K562 (cell line): ENCODE measurements around the gene NTRK2. TPM values are rescaled to one million over a fixed set of nuclear protein-coding genes. Genes with fewer than 3 reads are reported as not detected.

ENCODE experiments used
- ATAC-seq: fragments of 200-7000 bp; cut with Tn5 transposase; 3 replicates; pipeline ENCODE4 v1.9.1; 2020; ENCODE audit warnings: moderate library complexity
- BruUV-seq: library from RNA; stranded (reverse); fragments of 400-500 nt; replicated peaks from 2 replicates; lab custom pipeline; 2021; lab: Mats Ljungman, UMichigan
- CTCF ChIA-PET: fragments of 300-600 bp; formaldehyde crosslinking; extraction: SDS; loops from one replicate; lab custom pipeline; 2021; ENCODE audit warnings: low intra/inter-chr PET ratio; lab: Yijun Ruan, JAX
- POLR2A ChIA-PET: fragments of 300-600, 350-650 bp; sonication (Branson Sonifier 250); formaldehyde crosslinking; extraction: SDS; loops from one replicate; lab custom pipeline; 2021; ENCODE audit warnings: antibody characterized with exemption, inconsistent platforms; lab: Yijun Ruan, JAX
- DNase-seq, 4 experiments: peaks; one replicate each; pipeline versions ENCODE4 v3.0.0 to v3.0.0-alpha.2; 2011 to 2018; ENCODE audit warnings: low spot score in 3 of 4, mixed read lengths in 3 of 4; ENCODE audit errors: extremely low read depth in 1 of 4
- FAIRE-seq: peaks from 2 replicates; lab custom pipeline; 2011; peaks lifted over from hg19 to GRCh38; lab: Jason Lieb, UNC
- H2AFZ ChIP-seq: 2 replicates; pipeline ENCODE4 v1.6.0; 2011; ENCODE audit warnings: low read depth, low read length, control low read depth, inconsistent platforms
- H3K27ac ChIP-seq: fragments of 200-600 bp; 3 replicates; pipeline ENCODE4 v1.8.0; 2011; ENCODE audit warnings: low read depth, mild to moderate bottlenecking, control low read depth, inconsistent platforms, low read length, moderate library complexity, mixed read lengths; ENCODE audit errors: extremely low read depth
- H3K27me3 ChIP-seq, 2 experiments: fragments of 300-600 bp in 1 of 2; 2 replicates in 1 of 2; 3 replicates in 1 of 2; pipeline versions ENCODE4 v1.6.0 to v1.8.0; 2011; ENCODE audit warnings: inconsistent platforms in 2 of 2, low read length in 2 of 2, mild to moderate bottlenecking in 1 of 2, mixed read lengths in 1 of 2, moderate library complexity in 1 of 2; ENCODE audit not compliant: control insufficient read depth in 2 of 2, insufficient read depth in 2 of 2
- H3K36me3 ChIP-seq: fragments of 300-600 bp; 3 replicates; pipeline ENCODE4 v1.8.0; 2011; ENCODE audit warnings: mild to moderate bottlenecking, low read length, inconsistent platforms; ENCODE audit not compliant: control insufficient read depth, insufficient read depth
- H3K4me1 ChIP-seq, 2 experiments: fragments of 200-600 bp in 1 of 2; replicated peaks in 1 of 2; 2 replicates in 1 of 2; 3 replicates in 1 of 2; pipeline versions ENCODE4 v1.5.1 to v1.8.0; 2011; ENCODE audit warnings: inconsistent platforms in 2 of 2, low read length in 2 of 2, mild to moderate bottlenecking in 1 of 2, mixed read lengths in 1 of 2, moderate library complexity in 1 of 2; ENCODE audit not compliant: control insufficient read depth in 2 of 2, insufficient read depth in 2 of 2
- H3K4me2 ChIP-seq: 2 replicates; pipeline ENCODE4 v1.6.1; 2011; ENCODE audit warnings: low read length, control low read depth, inconsistent platforms, mixed read lengths; ENCODE audit not compliant: insufficient read depth
- H3K4me3 ChIP-seq: fragments of 200-600 bp; sonication (generic), shearing (Covaris generic); 2 replicates; pipeline ENCODE4 v1.5.1; 2016; ENCODE audit warnings: control low read depth, inconsistent platforms
- H3K79me2 ChIP-seq: fragments of 200-600 bp; 3 replicates; pipeline ENCODE4 v1.8.0; 2011; ENCODE audit warnings: low read length, inconsistent platforms; ENCODE audit not compliant: control insufficient read depth, insufficient read depth
- H3K9ac ChIP-seq, 2 experiments: 2 replicates each; pipeline versions ENCODE4 v1.6.0 to v1.6.1; 2011; ENCODE audit warnings: low read depth in 2 of 2, low read length in 2 of 2, control low read depth in 1 of 2, inconsistent platforms in 1 of 2, mild to moderate bottlenecking in 1 of 2, mixed read lengths in 1 of 2; ENCODE audit not compliant: insufficient read depth in 1 of 2
- H3K9me1 ChIP-seq: one replicate; pipeline ENCODE4 v1.6.0; 2011; ENCODE audit warnings: inconsistent platforms, mild to moderate bottlenecking, low read length, moderate library complexity; ENCODE audit not compliant: control insufficient read depth, insufficient read depth
- H3K9me3 ChIP-seq: replicated peaks from 2 replicates; pipeline ENCODE4 v1.5.1; 2011; ENCODE audit warnings: low read depth, low read length, inconsistent platforms; ENCODE audit not compliant: control insufficient read depth, insufficient read depth
- H4K20me1 ChIP-seq: replicated peaks from 2 replicates; pipeline ENCODE4 v1.6.1; 2011; ENCODE audit warnings: low read length, inconsistent platforms, mixed read lengths; ENCODE audit not compliant: control insufficient read depth, insufficient read depth
- EHMT2 ChIP-seq: fragments of 450-650 bp; IDR thresholded peaks from 2 replicates; pipeline ENCODE4 v1.6.1; 2018; ENCODE audit warnings: antibody characterized with exemption
- EWSR1 ChIP-seq: fragments of 450-650 bp; IDR thresholded peaks from 2 replicates; pipeline ENCODE4 v1.6.1; 2018; ENCODE audit warnings: borderline replicate concordance, mild to moderate bottlenecking, low read depth, moderate library complexity; ENCODE audit not compliant: partially characterized antibody
- JUN ChIP-seq, 2 experiments: sonication (generic) in 1 of 2; formaldehyde crosslinking in 1 of 2; IDR thresholded peaks; 2 replicates each; pipeline versions ENCODE4 v1.6.1 to v1.8.0; 2012 to 2022; ENCODE audit warnings: borderline replicate concordance in 2 of 2, mild to moderate bottlenecking in 2 of 2, improper control_type of control experiment in 1 of 2, low read depth in 1 of 2, low read length in 1 of 2, missing genetic modification reagents in 1 of 2
- LEF1 ChIP-seq: fragments of 450-650 bp; IDR thresholded peaks from 2 replicates; pipeline ENCODE4 v1.6.1; 2016; ENCODE audit warnings: mild to moderate bottlenecking
- NCOR1 ChIP-seq: fragments of 450-650 bp; IDR thresholded peaks from 2 replicates; pipeline ENCODE4 v1.6.1; 2016; ENCODE audit warnings: mild to moderate bottlenecking, moderate library complexity
- NFYB ChIP-seq: IDR thresholded peaks from 2 replicates; pipeline ENCODE4 v1.6.1; 2011; ENCODE audit warnings: mild to moderate bottlenecking, moderate library complexity; ENCODE audit not compliant: insufficient read length; ENCODE audit errors: extremely low read depth
- RUNX1 ChIP-seq: sonication (generic); IDR thresholded peaks from 2 replicates; pipeline ENCODE4 v1.6.1; 2016; ENCODE audit warnings: antibody characterized with exemption, low read depth
- ZNF239 ChIP-seq: fragments of 250-450 bp; sonication (Bioruptor Pico); IDR thresholded peaks from 2 replicates; pipeline ENCODE4 v1.4.0; 2020; ENCODE audit warnings: mild to moderate bottlenecking
- ZNF263 ChIP-seq: sonication (generic); formaldehyde crosslinking; IDR thresholded peaks from 2 replicates; pipeline ENCODE4 v1.8.0; 2022; ENCODE audit warnings: mild to moderate bottlenecking, missing genetic modification reagents, borderline replicate concordance
- ZNF347 ChIP-seq: fragments of 450-650 bp; formaldehyde crosslinking; IDR thresholded peaks from 2 replicates; pipeline ENCODE4 v1.4.0; 2020; ENCODE audit warnings: low read depth, mild to moderate bottlenecking, moderate library complexity
- WGBS: fragments of 100-300 bp; shearing (Covaris generic); methylation state at CpG from one replicate; pipeline ENCODE4 v1.1.6; 2016; ENCODE audit warnings: low coverage, mixed read lengths; ENCODE audit not compliant: insufficient coverage; ENCODE audit errors: missing lambda C conversion rate; 5-methylcytosine and 5-hydroxymethylcytosine counted together
- in situ Hi-C: fragments of 300-500 bp; cut with MboI; formaldehyde crosslinking; loops from 4 replicates; pipeline ENCODE4 v1.15.0; 2018; ENCODE audit warnings: inconsistent platforms, mixed read lengths
- intact Hi-C: fragments of 100-400 bp; cut with micrococcal nuclease; formaldehyde crosslinking; loops from 2 replicates; pipeline ENCODE4 v1.14.2; 2022
- polyA plus RNA-seq, 8 experiments: library from polyadenylated mRNA; depleted of rRNA in 4 of 8; stranded (reverse) in 5 of 8; unstranded in 3 of 8; fragments of >200 nt; fragmentation: Nextera tagmentation in 2 of 8; fragmentation: Illumina TruSeq in 1 of 8; extraction: Ambion mirVana in 2 of 8; extraction: Trizol in 1 of 8; gene quantifications; 2 replicates each; pipeline versions ENCODE4 v1.2.1 to v1.2.3, GENCODE V29; 2011 to 2014; ENCODE audit warnings: inconsistent platforms in 1 of 8, missing spikeins in 1 of 8
- total RNA-seq, 7 experiments: library from RNA; depleted of rRNA in 6 of 7; stranded (reverse); fragments of >200 nt in 6 of 7; fragmentation: Illumina TruSeq in 2 of 7; extraction: Trizol in 2 of 7; gene quantifications; 2 replicates each; pipeline versions ENCODE4 v1.2.1 to v1.2.3, GENCODE V29; 2011 to 2021; ENCODE audit warnings: low replicate concordance in 1 of 7
- TF ChIP-seq, protein P1 (sequence below): sonication (generic); formaldehyde crosslinking; IDR thresholded peaks from 2 replicates; pipeline ENCODE4 v1.9.0; 2022; ENCODE audit warnings: mild to moderate bottlenecking, missing genetic modification reagents
- TF ChIP-seq, protein P2 (sequence below), 2 experiments: fragments of 450-650 bp in 1 of 2; sonication (generic) in 1 of 2; formaldehyde crosslinking; conservative IDR thresholded peaks; 2 replicates each; pipeline versions ENCODE4 v1.4.0 to v1.8.1; 2020 to 2022; ENCODE audit warnings: mild to moderate bottlenecking in 1 of 2, missing genetic modification reagents in 1 of 2
- TF ChIP-seq, protein P3 (sequence below): fragments of 450-650 bp; IDR thresholded peaks from one replicate; pipeline ENCODE4 v1.6.1; 2018; ENCODE audit warnings: mild to moderate bottlenecking, moderate library complexity; ENCODE audit not compliant: partially characterized antibody

Gene NTRK2
- total and polyA plus RNA-seq, 9 of the 15 experiments (the other 6 are each of a cell fraction or from before 2014, with no cell fraction given): not detected

DNA sequence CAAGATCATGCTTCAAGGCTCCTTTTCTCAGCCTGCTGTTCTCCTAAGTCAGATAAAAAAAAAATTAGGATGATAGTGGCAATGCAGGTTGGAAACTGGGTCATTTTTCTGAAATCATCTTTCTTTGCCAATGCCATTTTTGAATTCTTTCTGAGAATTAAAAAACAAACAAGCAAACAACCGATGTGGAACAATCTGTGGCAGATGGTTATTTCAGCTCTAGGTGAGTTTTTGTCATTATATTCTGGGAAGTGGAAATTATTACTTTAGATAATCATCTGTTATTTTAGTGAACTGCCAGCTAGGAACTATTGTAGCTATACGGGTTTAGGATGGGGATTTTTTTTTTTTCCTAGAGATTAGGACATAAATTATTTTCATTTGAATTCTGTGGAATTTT is 129.7 kb downstream of the NTRK2 start:
- no peak for ATAC-seq
- Histone ChIP-seq H3K9me1 (no peaks in the 10 kb centered on the region), H3K9ac (no peak overlapping the region), H3K4me1 (no peaks in the 10 kb centered on the region), H3K36me3 (no peaks in the 10 kb centered on the region), H2AFZ (no peak overlapping the region), H3K4me3 (no peak overlapping the region), H3K4me2 (no peak overlapping the region), H3K9me3 (no peaks in the 10 kb centered on the region), H3K27me3 (no peaks in the 10 kb centered on the region), H4K20me1 (no peaks in the 10 kb centered on the region), H3K27ac (no peak overlapping the region), H3K79me2 (no peaks in the 10 kb centered on the region)
- intact Hi-C loops (no loop called here), in situ Hi-C loops (no loop called here)
- FAIRE-seq: no peak
- BruUV-seq: no TSS peak
- POLR2A ChIA-PET: no interaction called here
- no peak for TF ChIP-seq EHMT2
- no peak for TF ChIP-seq ZNF239 (CRISPR knock-in tag)
- TF ChIP-seq LEF1: no peak
- no peak for TF ChIP-seq ZNF263 (CRISPR knock-in tag)
- TF ChIP-seq EWSR1: no peak
- TF ChIP-seq, protein P1, sequence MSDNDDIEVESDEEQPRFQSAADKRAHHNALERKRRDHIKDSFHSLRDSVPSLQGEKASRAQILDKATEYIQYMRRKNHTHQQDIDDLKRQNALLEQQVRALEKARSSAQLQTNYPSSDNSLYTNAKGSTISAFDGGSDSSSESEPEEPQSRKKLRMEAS (CRISPR knock-in tag): no peak
- no peak for TF ChIP-seq NFYB
- no peak for TF ChIP-seq JUN (IDR thresholded peaks at IDR 0.05; ENCODE audit: borderline replicate concordance, low read depth, low read length)
- TF ChIP-seq JUN (CRISPR knock-in tag; IDR thresholded peaks at IDR 0.05; ENCODE audit: borderline replicate concordance): no peak
- TF ChIP-seq ZNF347: no peak
- TF ChIP-seq, protein P2, sequence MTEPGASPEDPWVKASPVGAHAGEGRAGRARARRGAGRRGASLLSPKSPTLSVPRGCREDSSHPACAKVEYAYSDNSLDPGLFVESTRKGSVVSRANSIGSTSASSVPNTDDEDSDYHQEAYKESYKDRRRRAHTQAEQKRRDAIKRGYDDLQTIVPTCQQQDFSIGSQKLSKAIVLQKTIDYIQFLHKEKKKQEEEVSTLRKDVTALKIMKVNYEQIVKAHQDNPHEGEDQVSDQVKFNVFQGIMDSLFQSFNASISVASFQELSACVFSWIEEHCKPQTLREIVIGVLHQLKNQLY (CRISPR knock-in tag; conservative IDR thresholded peaks at IDR 0.05): no peak
- TF ChIP-seq NCOR1: no peak
- TF ChIP-seq, protein P3, sequence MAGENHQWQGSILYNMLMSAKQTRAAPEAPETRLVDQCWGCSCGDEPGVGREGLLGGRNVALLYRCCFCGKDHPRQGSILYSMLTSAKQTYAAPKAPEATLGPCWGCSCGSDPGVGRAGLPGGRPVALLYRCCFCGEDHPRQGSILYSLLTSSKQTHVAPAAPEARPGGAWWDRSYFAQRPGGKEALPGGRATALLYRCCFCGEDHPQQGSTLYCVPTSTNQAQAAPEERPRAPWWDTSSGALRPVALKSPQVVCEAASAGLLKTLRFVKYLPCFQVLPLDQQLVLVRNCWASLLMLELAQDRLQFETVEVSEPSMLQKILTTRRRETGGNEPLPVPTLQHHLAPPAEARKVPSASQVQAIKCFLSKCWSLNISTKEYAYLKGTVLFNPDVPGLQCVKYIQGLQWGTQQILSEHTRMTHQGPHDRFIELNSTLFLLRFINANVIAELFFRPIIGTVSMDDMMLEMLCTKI: no peak
- no peak for TF ChIP-seq RUNX1
- WGBS: 0% methylated on average over 2 of the region's 2 CpGs
- CTCF ChIA-PET: no interaction called here
- DNase-seq: no peak
